HG03196 (cell line): ENCODE measurements around the gene GTF2A1.
"Not testable (repeated sequence)": the region's sequence is repeated elsewhere in the genome, so short reads cannot be mapped to it uniquely, and the experiment has no call there.

ENCODE experiments used
- ATAC-seq: cut with Tn5 transposase; IDR thresholded peaks from one replicate; pipeline ENCODE4 v1.9.1; 2021; ENCODE audit not compliant: unreplicated experiment

GTF2A1 gene

DNA sequence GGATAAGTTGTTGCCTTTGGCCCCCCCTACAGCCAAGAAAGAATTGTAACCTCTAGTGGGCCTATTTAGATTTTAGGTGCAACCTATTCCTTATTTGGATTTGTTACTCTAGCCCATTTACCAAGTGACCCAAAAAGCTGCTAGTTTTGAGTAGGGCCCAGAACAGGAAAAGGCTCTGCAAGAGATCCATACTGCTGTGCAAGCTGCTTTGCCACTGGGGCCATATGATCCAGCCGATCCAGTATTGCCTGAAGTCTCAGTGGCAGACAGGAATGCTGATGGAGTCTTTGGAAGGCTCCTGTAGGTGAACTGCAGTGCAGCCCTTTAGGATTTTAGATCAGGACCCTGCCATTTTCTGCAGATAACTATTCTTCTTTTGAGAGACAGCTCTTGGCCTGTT is 12.9 kb upstream of the GTF2A1 start:
- ATAC-seq = no peak

DNA sequence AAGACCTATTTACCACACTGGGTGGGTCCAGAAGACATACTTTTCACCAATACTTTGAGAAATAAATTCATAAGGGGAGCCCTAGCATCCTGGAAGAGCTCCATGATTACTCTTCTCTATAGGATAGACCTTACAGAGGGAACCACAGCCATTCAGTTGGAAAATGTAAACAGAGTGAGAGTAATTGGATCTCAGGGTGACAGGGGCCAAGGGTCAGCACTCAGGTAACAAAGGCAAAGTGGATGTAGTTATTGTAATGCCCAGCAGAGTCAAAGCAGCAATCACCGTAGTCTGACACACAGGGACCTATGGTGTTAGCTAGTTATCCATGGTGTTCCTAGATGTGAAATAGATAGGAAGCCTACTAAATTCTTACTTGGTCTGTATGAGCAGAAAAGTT is 10.8 kb upstream of the GTF2A1 start:
- ATAC-seq = no peak

- no peak for ATAC-seq
Observed at GRCh38 chr14:81224222-81224621, 3.5 kb upstream of the GTF2A1 start.

DNA sequence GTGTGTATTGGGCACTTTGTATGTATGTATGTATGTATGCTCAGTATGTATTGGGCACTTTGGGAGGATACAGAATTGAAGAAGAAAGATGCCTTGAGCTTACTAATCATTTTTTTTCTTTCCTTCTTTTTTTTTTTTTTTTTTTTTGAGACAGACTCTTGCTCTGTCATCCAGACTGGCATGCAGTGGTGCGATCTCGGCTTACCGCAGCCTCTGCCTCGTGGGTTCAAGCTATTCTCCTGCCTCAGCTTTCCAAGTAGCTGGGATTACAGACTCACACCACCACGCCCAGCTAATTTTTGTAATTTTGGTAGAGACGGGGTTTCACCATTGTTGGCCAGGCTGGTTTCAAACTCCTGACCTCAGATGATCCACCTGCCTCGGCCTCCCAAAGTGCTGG is 3.0 kb upstream of the GTF2A1 start:
- ATAC-seq = not testable (repeated sequence)

DNA sequence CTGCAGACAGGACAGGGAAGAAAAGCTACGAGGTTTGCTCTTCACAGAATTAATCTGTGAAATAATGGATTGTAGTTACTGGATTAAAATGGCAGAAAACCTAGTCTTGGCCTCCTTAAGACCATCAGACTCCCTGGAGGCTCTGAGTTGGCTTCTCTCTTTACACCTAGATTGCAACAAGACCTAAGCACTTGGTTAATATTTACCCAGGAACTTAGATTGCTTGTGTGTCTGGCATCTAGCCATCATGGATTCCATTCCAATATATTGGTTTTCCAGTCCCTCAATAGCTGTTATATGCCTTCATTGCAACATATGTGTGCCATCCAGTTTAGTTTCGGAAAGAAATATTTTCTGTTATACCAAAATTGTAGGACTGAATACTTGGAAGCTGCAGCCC is 1.9 kb upstream of the GTF2A1 start:
- no peak for ATAC-seq

DNA sequence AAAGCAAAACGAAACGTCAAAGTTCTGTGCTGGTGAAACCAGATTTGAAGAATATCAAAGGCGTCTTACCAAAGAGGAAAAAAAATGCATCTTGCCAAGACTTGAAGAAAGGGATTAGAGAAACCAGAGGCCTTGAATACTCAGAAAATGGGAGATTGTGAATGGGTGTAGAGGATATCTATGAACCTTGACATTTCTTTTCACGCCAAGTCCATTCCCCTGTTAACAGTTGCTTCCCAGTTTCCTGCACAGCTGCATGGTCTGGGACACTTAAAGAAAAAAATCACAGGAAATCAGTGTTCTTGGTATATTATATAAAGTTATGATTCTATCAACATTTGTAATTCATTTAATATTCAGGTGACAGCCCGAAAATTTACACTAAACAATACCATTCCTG is 1.4 kb upstream of the GTF2A1 start:
- ATAC-seq = no peak

- ATAC-seq = no peak
Observed at GRCh38 chr14:81221579-81222102, 882 bp upstream of the GTF2A1 start.

GRCh38 chr14:81220580-81220829 is 254 bp downstream of the GTF2A1 start:
- no peak for ATAC-seq

GRCh38 chr14:81219759-81220579 is 790 bp downstream of the GTF2A1 start:
- no peak for ATAC-seq

DNA sequence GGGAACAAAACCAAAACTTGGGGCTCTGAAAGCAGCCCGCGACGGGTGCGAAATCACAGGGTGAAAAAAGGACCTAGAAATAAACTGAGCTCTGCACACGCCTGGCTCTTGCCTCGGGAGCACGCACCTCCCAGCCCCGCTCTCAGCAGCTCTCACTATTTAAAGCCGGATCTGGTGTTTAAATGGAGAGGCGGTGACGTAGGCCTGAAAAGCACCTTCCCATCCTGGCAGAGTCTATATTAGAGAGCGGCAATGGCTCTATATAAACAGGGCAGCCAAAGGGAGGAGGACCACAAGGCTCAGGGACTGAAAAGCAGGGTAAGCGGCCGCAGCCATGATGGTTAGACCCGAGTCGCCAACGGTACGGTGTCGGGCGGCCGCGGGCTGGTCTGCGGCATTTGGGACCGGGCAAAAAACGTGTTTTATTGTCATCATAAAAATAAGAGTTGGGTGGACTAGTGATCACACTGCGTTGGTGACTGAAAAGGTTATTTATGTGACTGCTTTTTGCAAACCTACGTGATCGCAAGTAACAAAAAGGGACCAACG is 1.5 kb downstream of the GTF2A1 start:
- peak; percentile 61 for ATAC-seq

GRCh38 chr14:81211844-81212243 is 8.9 kb downstream of the GTF2A1 start:
- peak; percentile 53 for ATAC-seq

DNA sequence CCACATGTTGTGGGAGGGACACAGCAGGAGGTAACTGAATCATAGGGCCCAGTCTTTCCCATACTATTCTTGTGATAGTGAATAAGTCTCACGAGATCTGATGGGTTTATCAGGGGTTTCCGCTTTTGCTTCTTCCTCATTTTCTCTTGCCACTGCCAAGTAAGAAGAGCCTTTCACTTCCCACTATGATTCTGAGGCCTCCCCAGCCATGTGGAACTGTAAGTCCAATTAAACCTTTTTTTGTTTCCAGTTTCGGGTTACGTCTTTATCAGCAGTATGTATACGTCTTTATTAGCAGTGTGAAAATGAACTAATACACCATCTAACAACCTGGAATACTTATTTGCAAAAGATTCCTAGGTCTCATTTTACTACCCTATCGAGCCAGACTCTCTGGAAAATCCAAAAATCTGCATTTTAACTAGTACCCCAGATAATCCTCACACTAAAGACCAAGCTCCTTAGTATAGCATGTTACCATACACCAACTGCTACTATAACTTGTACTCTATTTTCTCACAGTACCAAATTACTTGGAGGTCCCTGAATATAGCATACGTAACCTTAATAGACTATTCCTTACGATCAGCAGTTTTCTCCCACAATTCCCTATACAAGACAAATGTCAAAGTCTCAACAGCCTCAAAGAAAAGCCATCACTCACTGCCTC is 11.5 kb downstream of the GTF2A1 start:
- ATAC-seq = peak; percentile 36

DNA sequence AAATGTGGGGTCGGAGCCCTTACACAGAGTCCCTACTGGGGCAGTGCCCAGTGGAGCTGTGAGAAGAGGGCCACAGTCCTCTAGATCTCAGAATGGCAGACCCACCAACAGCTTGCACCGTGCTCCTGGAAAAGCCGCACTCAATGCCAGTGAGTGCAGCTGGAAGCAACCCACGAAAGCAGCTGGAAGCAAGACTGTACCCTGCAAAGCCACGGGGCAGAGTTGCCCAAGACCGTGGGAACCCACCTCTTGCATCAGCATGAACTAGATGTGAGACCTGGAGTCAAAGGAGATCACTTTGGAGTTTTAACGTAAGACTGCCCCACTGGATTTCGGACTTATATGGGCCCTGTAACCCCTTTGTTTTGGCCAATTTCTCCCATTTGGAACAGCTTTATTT is 12.3 kb downstream of the GTF2A1 start:
- no peak for ATAC-seq

- ATAC-seq = no peak
Observed at GRCh38 chr14:81206115-81206514, 14.6 kb downstream of the GTF2A1 start.

DNA sequence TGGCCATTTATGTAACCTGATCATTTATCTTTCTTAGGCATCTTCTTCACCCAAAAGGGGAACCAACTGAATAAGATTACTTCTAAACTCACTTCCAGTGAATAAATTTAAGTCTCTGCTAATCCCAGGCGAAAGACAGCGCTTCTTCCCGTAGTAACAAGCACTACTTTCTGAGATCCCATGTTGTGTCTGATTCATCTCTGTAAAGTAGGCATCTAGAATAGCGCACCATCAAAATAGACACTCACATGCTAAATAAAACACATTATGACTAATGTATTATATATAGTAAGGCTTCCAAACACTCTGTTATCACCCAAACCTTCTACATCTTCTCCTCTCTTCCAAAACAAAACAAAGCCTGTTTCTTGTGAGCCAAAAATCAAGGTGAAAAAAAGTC is 15.1 kb downstream of the GTF2A1 start:
- ATAC-seq = no peak

- no peak for ATAC-seq
Observed at GRCh38 chr14:81200054-81200453, 20.7 kb downstream of the GTF2A1 start.

DNA sequence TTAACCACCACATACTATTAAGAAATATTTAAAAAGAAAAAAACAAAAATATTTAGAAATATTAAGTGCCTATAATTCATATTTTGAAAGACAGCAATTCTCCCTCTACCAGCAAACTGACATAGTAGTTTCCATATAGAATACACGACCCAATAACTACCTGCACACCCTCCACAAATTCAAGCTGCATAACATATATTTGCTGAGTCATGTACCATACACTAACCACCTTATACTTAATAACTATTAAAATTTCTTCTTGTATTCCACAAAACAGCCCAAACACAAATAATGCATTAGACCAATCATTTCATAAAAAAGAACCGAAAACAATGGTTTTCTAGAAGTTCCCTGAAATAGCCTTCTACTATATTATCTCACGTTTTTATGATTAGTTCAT is 21.7 kb downstream of the GTF2A1 start:
- ATAC-seq = no peak

DNA sequence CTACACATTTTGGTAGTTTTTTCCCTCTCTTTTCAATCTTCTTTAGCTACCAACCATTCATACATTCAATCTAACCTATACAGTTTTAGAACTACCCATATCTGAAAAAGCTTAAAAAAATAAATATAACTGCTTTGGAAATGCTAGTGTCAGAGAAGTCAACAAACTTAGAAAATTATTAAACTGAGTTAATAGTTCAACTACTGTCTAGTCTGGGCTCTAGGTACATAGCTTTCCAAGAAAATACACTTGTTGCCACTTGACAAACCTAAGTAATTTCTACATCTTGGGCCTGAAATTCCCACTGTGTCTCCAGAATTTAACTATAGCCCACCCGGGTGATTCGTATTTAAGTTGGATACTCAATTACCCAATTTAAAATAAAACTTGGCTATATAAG is 22.1 kb downstream of the GTF2A1 start:
- ATAC-seq = no peak

GRCh38 chr14:81193924-81194633 is 26.7 kb downstream of the GTF2A1 start:
- ATAC-seq = no peak

- no peak for ATAC-seq
Observed at GRCh38 chr14:81192594-81192993, 28.2 kb downstream of the GTF2A1 start.

GRCh38 chr14:81187832-81188522 is 32.8 kb downstream of the GTF2A1 start:
- peak; percentile 82 for ATAC-seq
